ENCODE measurements around the gene FOXE1. TPM values are rescaled to one million over a fixed set of nuclear protein-coding genes. Genes with fewer than 3 reads are reported as not detected.

The FOXE1 gene
- total RNA-seq, 1 donor, result not detected

GRCh38 chr9:97905228-97905627 lies 52.2 kb downstream of the FOXE1 start:
- peak in 2 of 3 donors; percentile 48 to 54 for DNase-seq (ENCODE audit: low read depth in 2 of 3, low spot score in 2 of 3)

Other genes starting within 250 kb of the FOXE1 start
- 15.1 TPM for gene TSTD2, start 219.9 kb upstream of the FOXE1 start, total RNA-seq
- 16.2 TPM for gene NCBP1, start 219.4 kb upstream of the FOXE1 start, total RNA-seq
- 4.3 TPM for gene XPA, start 155.9 kb upstream of the FOXE1 start, total RNA-seq
- 24.5 TPM for gene TRMO, start 69.3 kb downstream of the FOXE1 start, total RNA-seq
- 15.1 TPM for gene HEMGN, start 84.9 kb downstream of the FOXE1 start, total RNA-seq
- 12.1 TPM for gene ANP32B, start 130.1 kb downstream of the FOXE1 start, total RNA-seq
- gene NANS, start 203.5 kb downstream of the FOXE1 start, total RNA-seq, result 80.8 TPM

Measured in hematopoietic multipotent progenitor cell (in vitro differentiated cells).